ENCODE data around the gene AP1G2.
"Not testable (repeated sequence)": the region's sequence is repeated elsewhere in the genome, so short reads cannot be mapped to it uniquely, and the experiment has no call there.

AP1G2 gene

DNA sequence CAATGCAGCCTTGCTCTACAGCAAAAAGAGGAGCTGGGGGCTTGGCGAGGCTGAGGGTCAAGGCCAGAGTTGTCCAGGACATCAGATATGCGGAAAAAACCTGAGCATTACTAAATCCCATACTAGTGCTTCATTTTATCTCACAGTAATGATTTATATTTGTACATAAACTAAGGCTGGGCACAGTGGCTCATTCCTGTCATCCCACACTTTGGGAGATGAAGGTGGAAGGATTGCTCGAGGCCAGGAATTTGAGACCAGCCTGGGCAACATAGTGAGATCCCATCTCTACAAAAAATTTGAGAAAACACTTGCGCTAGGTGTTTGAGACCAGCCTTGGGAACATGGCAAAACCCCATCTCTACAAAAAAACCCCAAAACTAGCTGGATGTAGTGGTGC lies 22.6 kb upstream of the AP1G2 start:
- DNase-seq = no peak

DNA sequence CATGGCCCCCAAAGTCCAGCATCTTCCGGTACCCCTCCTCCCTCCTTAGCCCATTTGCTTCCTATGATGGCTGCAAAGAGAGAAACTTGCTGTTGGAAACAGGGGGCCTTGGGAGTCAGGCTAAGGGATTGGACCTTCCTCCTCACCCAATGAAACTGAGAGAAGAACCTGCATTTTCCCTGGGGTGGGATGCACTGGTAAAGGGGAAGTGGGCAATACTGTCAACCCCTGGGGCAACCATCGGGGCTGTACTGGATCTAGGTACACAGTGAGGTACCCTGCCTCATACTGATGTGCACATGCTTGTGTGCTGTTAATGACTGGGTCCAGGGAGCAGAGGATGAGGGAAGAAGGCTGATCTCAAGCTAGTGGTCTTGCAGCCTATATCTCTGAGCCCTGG lies 22.0 kb upstream of the AP1G2 start:
- DNase-seq = no peak

DNA sequence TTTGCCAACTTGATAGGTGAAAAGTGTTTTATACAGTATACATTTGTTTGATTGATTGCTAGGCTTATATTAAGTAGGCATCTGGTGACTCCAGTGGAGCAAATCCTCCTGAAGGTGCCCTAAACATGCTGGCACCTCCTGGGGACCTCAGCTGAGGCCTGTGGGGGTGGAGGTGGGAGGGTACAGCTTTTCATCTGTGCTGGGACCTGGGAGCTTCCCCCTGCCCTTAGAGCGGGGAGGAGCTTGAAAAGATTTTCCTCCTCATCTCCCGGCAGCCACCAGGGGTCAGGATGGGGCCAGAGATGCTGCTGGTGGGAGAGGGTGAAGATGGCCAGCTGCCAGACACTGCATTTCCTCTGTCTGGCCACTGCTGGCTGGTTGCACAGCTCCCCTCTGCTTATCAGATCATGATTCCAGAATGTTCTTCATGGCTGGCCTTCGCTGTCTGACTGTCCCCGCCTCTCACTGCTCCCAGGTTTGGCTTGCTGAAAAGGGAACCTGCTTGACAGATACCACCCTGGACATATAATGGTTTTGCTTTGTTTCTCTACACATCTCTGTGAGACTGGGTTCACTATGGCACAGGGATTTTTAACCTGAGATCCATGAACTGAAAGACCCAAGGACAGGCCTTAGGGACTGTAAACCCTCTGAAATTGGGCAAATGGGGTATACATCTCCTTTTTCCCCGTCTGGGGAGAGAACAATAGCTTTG lies 21.4 kb upstream of the AP1G2 start:
- DNase-seq = peak; percentile 74

- not testable (repeated sequence) for DNase-seq
Measured at GRCh38 chr14:23584527-23585203, 17.1 kb upstream of the AP1G2 start.

- not testable (repeated sequence) for DNase-seq
Measured at GRCh38 chr14:23583761-23584526, 16.4 kb upstream of the AP1G2 start.

GRCh38 chr14:23582906-23583760 lies 15.5 kb upstream of the AP1G2 start:
- no peak for DNase-seq

- DNase-seq = no peak
Measured at GRCh38 chr14:23580948-23581281, 13.3 kb upstream of the AP1G2 start.

DNA sequence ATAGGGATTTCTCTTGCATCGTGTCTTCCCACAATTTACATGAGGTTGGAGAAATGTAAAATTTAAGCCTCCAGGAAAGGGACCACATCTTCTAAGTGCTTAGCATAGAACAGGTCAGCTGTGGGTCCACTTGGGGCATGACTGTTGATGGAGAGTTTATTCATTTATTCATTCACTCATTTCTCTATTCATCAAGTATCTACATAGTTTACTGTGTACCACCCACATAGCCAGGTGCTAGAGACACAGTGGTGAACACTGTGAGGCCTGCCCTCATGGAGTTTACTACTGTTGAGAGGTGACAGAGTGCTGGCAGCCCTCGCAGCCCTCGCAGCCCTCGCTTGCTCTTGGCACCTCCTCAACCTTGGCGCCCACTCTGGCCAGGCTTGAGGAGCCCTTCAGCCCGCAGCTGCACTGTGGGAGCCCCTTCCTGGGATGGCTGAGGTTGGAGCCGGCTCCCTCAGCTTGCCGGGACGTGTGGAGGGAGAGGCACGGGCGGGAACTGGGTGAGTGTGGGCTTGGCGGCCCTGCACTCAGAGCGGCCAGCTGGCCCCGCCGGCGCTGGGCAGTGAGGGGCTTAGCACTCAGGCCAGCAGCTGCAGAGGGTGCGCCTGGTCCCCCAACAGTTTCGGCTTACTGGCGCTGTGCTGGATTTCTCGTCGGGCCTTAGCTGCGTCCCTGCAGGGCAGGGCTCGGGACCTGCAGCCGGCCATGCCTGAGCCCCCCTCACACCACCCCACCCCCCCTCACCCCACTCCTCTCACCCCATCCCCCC lies 12.7 kb upstream of the AP1G2 start:
- DNase-seq = no peak

- DNase-seq = no peak
Measured at GRCh38 chr14:23579739-23580138, 12.1 kb upstream of the AP1G2 start.

- no peak for DNase-seq
Measured at GRCh38 chr14:23579311-23579630, 11.7 kb upstream of the AP1G2 start.

DNA sequence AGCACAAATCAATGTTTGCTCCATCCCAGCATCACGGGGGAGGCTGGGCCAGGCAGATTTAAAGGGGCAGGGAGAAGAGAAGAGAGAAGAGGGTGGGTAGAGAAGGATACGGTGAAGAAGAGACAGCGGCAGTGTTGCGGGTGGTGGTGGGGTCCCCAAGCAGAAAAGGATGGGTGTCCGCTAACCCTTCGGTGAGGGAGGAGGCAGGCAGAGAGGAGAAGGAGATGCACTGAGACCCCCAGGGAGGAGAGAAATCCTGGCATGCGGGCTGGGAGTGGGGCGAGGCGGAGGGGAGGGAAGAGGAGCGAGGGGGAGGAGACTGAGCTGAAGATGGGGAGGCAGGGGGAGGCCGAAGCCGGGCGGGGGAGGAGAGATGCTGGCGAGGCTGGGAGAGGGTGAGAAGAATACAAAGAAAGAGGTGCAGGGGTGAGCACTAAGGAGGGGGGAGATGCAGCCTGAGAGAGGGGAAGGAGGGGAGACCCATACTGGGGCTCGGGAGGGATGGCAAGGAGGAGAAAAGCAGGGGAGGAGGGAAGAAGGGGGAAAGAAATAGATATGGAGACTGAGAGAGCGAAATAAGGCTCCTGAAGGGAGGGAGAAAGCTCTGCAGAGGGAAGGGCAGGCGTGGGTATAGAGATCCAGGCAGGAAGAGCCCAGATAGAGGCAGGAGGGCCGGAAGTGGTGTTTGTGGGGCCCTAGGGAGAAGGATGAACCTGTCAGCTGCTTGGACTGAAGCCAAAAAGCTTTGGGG lies 11.1 kb upstream of the AP1G2 start, which contains the start of gene JPH4:
JPH4 (minus strand) TSS at position 231 of the 751 bp plus-strand sequence. CDS start 1,337 bp downstream, outside the sequence.
- DNase-seq = no peak

GRCh38 chr14:23577710-23578392 lies 10.3 kb upstream of the AP1G2 start:
- DNase-seq = no peak

DNA sequence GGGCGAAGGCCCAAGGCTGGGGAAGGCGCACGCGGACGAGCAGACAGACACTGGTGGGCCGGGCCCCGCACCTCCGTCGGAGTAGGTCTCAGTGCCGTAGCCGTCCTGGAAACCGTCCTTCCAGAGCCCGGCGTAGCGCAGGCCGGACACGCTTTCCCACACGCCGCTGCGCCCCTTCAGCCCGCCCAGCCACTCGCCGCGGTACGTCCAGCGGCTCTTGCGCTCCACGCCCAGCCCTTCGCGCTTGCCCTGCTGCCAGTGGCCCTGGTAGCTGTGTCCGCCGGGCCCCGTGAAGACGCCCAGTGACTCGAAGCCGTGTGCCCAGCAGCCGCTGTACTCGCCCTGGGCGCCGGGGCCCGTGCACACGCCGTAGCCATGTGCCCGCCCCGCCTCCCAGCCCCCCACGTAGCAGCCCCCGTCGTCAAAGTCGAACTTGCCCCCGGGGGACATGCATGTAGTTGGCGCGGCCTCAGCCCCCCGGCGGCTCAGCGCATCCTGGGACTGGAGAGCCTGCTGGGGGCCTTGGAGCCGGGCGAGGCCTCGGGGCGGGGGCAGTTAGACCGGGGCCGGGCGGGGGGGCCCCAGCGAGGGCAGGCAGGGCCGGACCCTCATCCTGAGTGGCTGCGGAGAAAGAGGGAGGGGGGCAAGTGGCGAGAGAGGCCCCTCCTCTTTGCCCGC lies 9.6 kb upstream of the AP1G2 start:
- no peak for DNase-seq

GRCh38 chr14:23573384-23574015 lies 5.9 kb upstream of the AP1G2 start:
- DNase-seq = no peak

DNA sequence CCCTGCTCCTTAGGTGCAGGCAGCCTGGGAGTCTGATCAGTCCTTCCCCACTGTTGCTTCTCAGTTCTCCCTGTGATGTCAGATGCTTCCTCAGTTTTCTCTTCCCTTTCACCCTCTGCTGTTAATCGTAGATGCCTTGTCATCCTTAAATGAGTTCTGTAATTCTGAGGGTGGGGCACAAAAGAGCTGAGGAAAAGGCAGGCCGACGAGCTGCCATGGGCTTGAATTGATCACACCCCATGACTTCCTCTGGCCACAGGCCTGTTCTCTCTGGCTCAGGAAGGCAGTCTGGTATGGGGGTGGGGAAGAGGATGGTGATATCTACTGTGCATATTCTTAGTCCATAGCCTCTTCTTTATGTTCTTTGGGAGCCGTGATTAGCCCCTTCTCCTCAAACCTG lies 5.2 kb upstream of the AP1G2 start:
- DNase-seq = no peak

DNA sequence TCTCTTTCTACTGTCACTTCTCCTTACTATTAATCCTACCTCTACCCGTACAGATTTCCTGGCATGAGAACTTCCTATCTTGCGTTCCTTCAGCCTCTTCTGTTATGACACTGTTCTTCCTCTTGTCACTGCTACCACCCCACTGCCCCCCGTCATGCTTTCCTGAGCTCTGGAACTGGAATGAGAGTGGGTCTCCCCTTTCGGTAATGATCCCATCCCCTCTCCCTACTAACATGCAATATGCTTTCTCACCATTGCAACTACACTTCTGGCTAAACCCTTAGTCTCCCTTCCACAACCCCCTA lies 4.9 kb upstream of the AP1G2 start:
- DNase-seq = no peak

- DNase-seq = no peak
Measured at GRCh38 chr14:23571701-23572523, 4.3 kb upstream of the AP1G2 start.

DNA sequence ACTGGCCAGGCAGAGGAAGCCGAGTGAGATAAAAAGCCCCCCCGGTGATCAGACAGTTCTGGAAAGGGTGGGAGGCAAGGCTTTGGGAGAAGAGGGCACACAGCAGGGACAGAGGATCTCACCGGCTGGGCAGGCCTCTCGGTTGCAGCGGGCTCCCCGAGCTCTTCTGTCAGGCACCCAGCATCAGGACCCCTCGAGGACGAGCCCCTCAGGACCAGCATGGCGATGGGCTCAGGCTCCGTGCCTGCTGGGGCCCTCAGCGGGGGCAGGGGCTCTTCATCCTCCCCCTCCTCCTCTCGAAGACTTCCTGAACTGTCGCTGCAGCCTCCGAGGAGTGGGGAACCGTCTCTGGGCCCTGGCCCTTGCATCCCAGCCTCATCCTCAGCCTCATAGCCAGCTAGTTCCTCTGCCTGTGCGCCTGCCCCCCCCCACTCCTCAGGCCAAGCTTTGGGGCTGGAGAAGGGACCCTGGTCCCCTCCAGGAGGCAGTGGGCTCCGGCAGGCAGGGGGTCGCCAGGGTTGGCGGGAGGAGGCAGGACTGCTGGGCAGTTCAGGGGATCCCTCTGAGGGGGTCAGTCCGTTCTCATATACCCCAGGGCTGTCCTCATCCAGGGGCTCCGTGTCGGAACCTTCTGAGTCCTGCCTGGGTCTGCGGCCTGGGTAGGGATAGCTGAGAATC lies 3.4 kb upstream of the AP1G2 start:
- no peak for DNase-seq

Measured in CD4-positive, alpha-beta T cell treated with Interleukin-4 for 4 hours (primary cell).